Rectal smooth muscle tissue (tissue), 1 donor: ENCODE measurements around the gene NEBL.

Experiments used
- H3K27ac ChIP-seq: one replicate; pipeline ENCODE4 v1.7.0; 2013; ENCODE audit warnings: low read depth, low read length, inconsistent platforms
- H3K27me3 ChIP-seq: one replicate; pipeline ENCODE4 v1.7.0; 2013; ENCODE audit warnings: low read length; ENCODE audit not compliant: control insufficient read depth, insufficient read depth
- H3K36me3 ChIP-seq: one replicate; pipeline ENCODE4 v1.7.0; 2013; ENCODE audit warnings: low read length; ENCODE audit not compliant: control insufficient read depth, insufficient read depth
- H3K4me1 ChIP-seq: one replicate; pipeline ENCODE4 v1.7.0; 2013; ENCODE audit warnings: low read length; ENCODE audit not compliant: control insufficient read depth, insufficient read depth
- H3K4me3 ChIP-seq: one replicate; pipeline ENCODE4 v1.7.0; 2013; ENCODE audit warnings: low read length
- H3K9ac ChIP-seq: one replicate; pipeline ENCODE4 v1.7.0; 2013; ENCODE audit warnings: low read length

Gene NEBL

GRCh38 chr10:20797290-20797689 is 99.8 kb downstream of the NEBL start:
- H3K9ac ChIP-seq: no peak overlapping the region
- no peak overlapping the region for H3K27ac ChIP-seq
- no peaks in the 10 kb centered on the region for H3K4me1 ChIP-seq
- no peak overlapping the region for H3K4me3 ChIP-seq
- H3K36me3 ChIP-seq: no peaks in the 10 kb centered on the region
- no peaks in the 10 kb centered on the region for H3K27me3 ChIP-seq

GRCh38 chr10:20795391-20795790 is 101.7 kb downstream of the NEBL start:
- no peak overlapping the region for H3K9ac ChIP-seq
- no peak overlapping the region for H3K4me3 ChIP-seq
- H3K4me1 ChIP-seq: no peaks in the 10 kb centered on the region
- H3K36me3 ChIP-seq: no peaks in the 10 kb centered on the region
- H3K27ac ChIP-seq: no peak overlapping the region
- H3K27me3 ChIP-seq: no peaks in the 10 kb centered on the region

DNA sequence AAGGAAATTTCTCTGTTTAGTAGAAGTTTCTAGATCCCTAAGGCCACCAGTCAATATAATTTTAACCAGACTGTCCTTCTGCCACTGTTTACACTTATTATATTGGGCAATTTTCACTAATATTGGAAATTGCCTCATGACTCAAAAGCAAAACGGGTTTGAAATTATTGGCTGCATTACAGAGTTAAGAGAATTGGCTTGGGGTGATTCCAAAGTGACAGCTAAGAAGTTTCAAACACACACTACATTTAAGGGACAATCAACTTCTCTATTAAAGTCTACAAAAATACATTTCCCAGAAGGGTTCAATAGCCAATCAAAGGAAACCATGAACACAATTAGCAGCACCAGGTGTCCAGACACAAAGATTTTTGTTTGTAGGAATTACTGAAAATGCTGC is 111.9 kb downstream of the NEBL start:
- Histone ChIP-seq H3K36me3 (no peaks in the 10 kb centered on the region), H3K27ac (no peak overlapping the region), H3K9ac (no peak overlapping the region), H3K4me1 (no peaks in the 10 kb centered on the region), H3K27me3 (no peaks in the 10 kb centered on the region), H3K4me3 (no peak overlapping the region)

DNA sequence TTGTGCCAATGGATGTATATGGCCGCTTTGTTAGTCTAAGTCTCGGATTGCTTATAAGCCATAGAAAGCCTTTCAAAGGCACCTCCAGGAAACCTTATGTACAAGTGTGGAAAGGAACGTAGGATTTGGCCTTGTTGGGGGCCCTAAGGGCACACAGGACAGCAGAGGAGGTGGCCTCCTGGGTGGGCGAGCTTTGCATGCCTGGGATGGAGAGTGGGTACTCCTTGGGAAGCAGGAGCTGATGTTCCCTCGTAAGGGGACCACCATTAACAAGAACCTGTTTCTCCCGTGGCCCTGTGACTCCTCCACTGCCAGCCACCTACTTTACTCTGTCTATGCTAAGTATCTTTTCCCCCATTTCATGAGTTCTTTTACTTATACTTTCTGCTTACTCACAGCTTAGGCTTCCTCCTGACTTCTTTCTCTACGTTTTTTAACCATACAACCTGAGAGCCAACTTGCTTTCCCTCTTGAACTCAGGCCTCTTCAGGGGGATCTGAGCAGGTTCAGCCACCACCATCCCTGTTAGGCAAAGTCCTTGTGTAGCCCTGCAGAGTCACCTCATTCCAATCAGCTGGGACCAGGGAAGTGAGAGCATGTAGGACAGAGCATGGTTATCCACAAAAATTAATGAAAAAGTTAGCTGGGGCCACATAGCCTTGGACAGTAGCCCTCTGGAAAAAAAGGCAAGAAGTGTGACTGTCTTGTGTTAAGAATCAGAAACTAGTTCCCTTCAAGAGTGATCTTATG is 118.9 kb downstream of the NEBL start:
- no peaks in the 10 kb centered on the region for H3K4me1 ChIP-seq
- H3K27me3 ChIP-seq: no peaks in the 10 kb centered on the region
- H3K27ac ChIP-seq: no peak overlapping the region
- no peak overlapping the region for H3K9ac ChIP-seq
- no peak overlapping the region for H3K4me3 ChIP-seq
- H3K36me3 ChIP-seq: no peaks in the 10 kb centered on the region

GRCh38 chr10:20776384-20777118 is 120.6 kb downstream of the NEBL start:
- Histone ChIP-seq H3K27ac (no peak overlapping the region), H3K4me3 (no peak overlapping the region), H3K9ac (no peak overlapping the region), H3K36me3 (no peaks in the 10 kb centered on the region), H3K4me1 (no peaks in the 10 kb centered on the region), H3K27me3 (no peaks in the 10 kb centered on the region)

- Histone ChIP-seq H3K27me3 (no peaks in the 10 kb centered on the region), H3K9ac (no peak overlapping the region), H3K4me1 (no peaks in the 10 kb centered on the region), H3K4me3 (no peak overlapping the region), H3K27ac (no peak overlapping the region), H3K36me3 (no peaks in the 10 kb centered on the region)
These were observed 126.1 kb downstream of the NEBL start for GRCh38 chr10:20771051-20771450.

GRCh38 chr10:20769481-20769880 is 127.6 kb downstream of the NEBL start:
- Histone ChIP-seq H3K4me3 (no peak overlapping the region), H3K9ac (no peak overlapping the region), H3K4me1 (no peaks in the 10 kb centered on the region), H3K27ac (no peak overlapping the region), H3K27me3 (no peaks in the 10 kb centered on the region), H3K36me3 (no peaks in the 10 kb centered on the region)

DNA sequence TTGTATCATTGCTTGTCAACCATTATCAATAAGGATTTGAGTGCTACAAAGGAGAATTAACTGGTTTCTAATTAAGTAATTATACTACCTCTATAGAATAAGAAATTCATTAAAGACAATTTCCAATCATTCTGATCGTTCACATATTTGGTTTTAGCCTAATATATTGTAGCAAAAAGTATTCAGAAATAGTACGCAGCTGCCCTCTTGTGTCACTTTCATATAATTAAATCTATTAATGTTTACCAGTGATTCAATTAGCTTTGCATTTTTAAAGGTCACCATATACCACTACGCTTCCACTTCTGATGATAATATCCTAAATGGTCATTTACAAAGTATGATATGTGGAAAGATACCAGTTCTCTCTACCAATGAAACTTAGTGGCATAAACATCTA is 128.3 kb downstream of the NEBL start:
- H3K27me3 ChIP-seq: no peaks in the 10 kb centered on the region
- no peak overlapping the region for H3K9ac ChIP-seq

GRCh38 chr10:20767028-20767427 is 130.1 kb downstream of the NEBL start:
- Histone ChIP-seq H3K4me3 (no peak overlapping the region), H3K27me3 (no peaks in the 10 kb centered on the region), H3K9ac (no peak overlapping the region), H3K4me1 (no peaks in the 10 kb centered on the region), H3K27ac (no peak overlapping the region), H3K36me3 (no peaks in the 10 kb centered on the region)

More for the DNA sequence above, 128.3 kb downstream of the NEBL start:
- Histone ChIP-seq H3K4me3 (no peak overlapping the region), H3K36me3 (no peaks in the 10 kb centered on the region), H3K4me1 (no peaks in the 10 kb centered on the region), H3K27ac (no peak overlapping the region)

GRCh38 chr10:20765066-20765465 is 132.0 kb downstream of the NEBL start:
- H3K27me3 ChIP-seq: no peaks in the 10 kb centered on the region
- H3K9ac ChIP-seq: no peak overlapping the region
- no peak overlapping the region for H3K27ac ChIP-seq
- H3K36me3 ChIP-seq: no peaks in the 10 kb centered on the region
- H3K4me3 ChIP-seq: no peak overlapping the region
- no peaks in the 10 kb centered on the region for H3K4me1 ChIP-seq

DNA sequence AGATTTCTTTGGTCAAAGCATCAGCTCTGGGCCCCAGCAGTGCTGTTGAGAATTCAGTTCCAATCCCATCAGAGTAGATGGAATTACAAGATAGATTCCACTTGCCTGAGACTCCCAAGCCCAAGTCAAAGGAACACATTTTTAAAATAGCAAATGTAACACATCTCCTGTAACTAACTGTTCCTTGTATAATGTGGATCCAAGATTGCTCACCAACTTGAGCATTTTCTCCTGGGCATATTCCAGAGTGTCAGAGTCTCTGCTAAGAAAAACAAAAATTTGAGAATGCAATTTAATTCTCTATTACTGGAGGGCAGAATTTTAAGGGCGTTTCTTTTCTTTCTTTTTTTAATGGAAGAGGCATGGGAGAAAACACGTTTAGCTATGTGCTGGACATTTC is 136.7 kb downstream of the NEBL start:
- Histone ChIP-seq H3K27me3 (no peaks in the 10 kb centered on the region), H3K36me3 (no peaks in the 10 kb centered on the region), H3K4me3 (no peak overlapping the region), H3K9ac (no peak overlapping the region), H3K4me1 (no peaks in the 10 kb centered on the region), H3K27ac (no peak overlapping the region)

GRCh38 chr10:20748551-20748950 is 148.6 kb downstream of the NEBL start:
- Histone ChIP-seq H3K9ac (no peak overlapping the region), H3K4me3 (no peak overlapping the region), H3K27ac (no peak overlapping the region), H3K4me1 (no peaks in the 10 kb centered on the region), H3K36me3 (no peaks in the 10 kb centered on the region), H3K27me3 (no peaks in the 10 kb centered on the region)

DNA sequence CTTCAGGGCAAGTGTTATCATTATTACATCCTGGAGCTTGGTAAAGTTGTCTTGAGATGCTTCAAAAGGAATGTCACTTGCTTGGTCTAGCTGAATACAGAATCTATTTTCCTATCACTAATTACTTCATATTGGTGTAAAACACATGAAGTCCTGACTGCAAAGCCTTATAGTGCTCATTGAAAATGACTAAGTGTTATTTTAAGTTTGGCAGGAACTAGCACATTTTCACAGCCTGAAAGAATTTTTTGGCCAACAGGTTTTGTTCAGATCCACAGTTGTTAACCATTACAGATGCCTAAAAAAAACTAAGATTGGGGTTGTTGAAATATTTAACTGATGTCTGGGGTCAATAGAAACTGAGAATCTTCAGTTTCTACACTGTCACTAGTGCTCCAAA is 149.3 kb downstream of the NEBL start:
- Histone ChIP-seq H3K27ac (no peak overlapping the region), H3K9ac (no peak overlapping the region), H3K36me3 (no peaks in the 10 kb centered on the region), H3K4me1 (no peaks in the 10 kb centered on the region), H3K4me3 (no peak overlapping the region), H3K27me3 (no peaks in the 10 kb centered on the region)
